GM04504 (cell line): ENCODE data around the gene DLX5.

ENCODE experiments used
- DNase-seq: peaks from one replicate; pipeline ENCODE4 v3.0.0-alpha.2; 2012; ENCODE audit warnings: low read depth

DLX5 gene

DNA sequence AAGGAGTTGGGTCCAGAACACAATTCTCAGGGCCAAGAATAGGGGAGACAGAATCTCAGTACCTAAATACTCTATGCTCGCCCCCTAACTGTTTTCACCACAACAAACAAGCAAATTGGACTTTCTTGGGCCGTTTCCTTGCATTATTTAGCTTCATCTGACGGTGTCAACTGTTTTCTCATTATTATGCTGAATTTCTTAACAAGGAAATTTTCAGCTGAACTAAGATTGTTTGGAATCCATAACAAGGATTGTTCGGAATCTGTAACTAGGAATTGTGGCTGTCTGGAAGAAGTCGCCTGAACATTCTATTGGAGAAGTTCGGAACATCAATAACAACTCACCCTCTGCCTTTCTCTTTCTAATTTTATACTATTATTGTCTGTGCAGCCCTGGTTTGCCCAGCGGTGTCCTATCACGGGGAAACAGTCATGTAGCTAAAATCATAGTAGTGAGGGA is 34.7 kb downstream of the DLX5 start:
- no peak for DNase-seq

DNA sequence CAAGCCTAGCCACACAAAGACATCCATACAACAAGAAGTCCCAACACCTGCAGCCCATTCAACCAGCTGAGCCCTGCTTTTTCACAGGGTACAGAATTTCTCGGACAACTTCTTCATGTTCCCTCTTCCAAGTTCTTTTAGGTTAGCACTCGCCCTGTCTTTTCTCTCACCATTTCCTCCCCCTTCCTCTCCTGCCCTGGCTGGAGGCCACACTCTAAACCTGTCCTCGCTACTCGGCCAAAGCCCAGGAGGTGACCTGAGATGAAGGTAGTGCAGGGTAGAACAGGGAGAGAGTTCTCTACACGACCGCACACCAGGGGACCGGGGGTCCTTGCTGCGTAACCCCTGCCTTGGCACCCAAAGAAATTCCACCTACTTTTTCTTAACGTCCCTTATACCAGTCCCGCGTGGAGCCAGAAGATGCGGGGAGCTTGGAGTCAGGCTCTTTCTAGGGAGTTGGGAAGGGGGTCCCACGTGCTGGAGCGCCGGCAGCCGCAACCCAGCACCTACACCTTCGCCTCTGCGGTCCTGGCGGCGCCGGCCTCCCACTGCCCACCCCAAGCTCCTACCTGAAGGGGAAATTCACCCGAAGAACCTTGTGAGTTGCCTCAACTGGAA is 35.3 kb downstream of the DLX5 start:
- DNase-seq = no peak

DNA sequence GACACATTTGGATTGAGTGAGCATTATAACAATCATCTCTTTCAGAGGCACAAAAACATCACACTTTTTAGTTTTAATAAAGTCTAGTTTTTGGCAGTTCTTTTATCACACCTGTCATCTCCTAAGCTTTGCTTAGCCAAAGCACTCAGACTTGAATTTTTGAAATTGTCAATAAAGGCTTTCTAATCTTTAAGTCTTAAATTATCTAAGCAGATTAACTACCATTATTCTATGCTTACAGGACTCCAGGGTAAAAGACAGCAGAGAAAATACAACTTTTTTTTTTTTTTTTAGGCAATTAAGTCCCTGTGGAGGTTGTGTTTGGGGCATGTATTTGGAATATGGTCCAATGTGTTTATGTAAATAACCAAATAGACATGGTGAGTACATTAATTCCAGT is 36.9 kb downstream of the DLX5 start:
- DNase-seq = no peak

DNA sequence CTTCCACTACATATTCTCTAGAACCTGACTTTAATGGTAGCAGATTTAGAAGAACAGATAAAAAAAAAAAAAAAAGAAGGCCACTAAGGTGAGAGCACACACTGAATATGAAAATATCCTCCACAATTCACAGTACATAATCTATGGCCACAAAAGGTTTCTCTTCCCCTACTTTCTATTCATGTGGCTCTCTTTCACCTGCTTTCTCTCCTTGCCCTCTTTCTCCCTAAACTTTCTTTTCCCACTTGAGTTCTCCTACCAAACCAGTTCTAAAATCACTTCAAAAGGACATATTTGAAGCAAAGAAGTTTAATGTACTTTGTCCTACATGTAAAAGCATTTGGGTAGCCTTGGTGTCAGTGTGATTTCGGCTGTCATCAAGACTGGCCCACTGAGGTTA is 37.7 kb downstream of the DLX5 start:
- no peak for DNase-seq

DNA sequence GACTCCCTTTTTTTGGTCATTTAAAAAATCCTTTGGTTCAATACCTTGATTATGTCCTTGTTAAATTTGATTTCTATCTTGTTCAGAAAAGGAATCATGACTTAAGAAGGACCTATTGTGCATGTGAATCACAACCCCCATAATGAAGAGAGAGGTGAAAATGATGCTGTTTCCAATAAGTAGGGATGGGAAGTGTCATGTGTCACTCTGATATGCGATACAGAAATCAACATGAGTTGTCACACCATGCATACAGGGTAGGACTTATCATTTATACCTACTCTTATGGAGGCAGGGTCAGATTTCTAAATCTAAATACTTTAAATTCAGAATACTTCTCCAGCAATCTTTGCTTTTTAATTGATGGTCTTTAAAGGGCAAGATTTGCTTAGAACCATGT is 38.6 kb downstream of the DLX5 start:
- no peak for DNase-seq

DNA sequence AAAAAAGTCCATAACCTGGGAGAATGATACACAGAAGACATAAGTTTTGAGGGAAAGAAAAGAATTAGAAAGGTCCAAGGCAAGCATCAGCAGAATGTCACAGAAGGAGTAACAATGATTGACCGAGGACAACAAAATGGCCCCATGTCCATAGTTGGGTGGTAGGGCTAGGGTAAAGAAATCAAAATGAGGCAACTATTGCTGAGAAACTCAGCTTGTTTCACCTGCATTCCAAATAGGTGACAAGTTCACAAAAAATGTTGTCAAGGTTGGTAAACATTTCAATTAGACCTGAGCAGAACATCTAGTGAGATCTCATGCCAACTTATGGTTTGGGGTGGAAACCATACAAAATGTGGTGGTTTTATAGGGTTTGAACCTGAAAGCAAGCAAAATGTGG is 42.0 kb downstream of the DLX5 start:
- no peak for DNase-seq

DNA sequence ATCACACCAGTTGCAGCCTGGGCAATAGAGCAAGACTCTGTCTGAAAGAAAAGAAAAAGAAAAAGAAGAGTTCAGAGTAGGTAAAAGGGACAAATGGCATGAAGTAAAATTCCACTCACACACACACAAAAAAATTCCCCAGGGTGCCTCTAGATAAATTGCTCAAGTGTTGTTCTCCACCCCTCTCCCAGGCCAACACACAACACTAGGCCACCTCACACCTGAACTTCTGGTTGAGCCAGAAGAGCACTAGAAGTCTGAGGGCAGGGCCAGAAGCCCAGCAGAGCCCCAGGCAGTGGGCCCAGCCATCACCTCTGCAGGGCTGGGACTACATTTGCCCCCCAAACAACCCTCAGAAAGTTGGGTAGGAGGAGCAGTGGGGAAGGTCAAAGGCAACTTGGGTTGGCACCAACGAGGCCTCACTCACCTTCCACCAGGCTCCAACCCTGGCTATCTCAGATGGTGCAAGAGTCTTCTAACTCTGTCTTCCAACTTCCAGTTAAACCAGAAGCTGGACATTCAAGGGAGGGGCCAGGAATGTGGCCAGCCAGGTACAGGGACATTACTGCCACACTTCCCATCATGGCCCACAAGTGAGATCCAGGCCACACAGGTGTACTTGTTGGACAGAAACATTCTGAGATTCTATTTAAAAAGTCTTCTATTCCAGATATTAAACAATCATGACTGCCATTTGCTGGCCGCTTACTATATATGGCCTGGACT is 44.9 kb downstream of the DLX5 start:
- no peak for DNase-seq

DNA sequence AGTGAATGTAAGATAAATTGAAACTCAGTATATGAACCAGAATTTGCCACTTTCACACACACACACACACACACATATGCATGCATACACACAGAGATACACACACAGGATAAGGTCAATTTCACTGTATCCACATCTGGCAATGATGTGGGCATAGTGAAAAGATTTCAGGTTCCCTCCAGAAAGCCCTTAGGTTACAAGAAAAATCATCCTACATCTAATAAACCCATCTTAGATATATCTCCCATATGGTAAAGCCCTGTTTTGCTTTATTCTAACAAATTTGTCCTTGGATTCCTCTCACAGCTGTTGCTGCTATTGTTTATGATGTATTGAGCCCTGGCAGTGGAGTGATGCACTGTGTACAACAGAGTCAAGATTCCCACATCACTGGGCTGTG is 47.2 kb downstream of the DLX5 start:
- DNase-seq = no peak

DNA sequence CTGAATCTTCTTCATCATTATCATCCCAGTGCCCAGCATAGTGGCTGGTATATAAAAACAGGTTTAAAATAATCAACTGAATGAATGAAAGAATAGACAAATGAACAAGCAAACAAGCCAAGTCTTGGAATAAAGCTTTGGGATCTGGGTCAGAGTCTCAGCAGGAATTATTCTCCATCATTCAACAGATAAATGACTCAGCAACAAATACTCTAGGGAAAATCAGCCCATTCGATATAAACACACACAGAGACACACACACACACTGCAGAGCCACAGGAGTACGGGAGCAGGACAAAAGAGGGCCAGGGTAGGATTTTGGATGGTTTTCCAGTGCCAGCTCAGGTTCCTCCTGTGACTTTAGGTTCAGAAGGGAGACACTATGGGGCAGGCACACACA is 48.5 kb downstream of the DLX5 start:
- DNase-seq = no peak

DNA sequence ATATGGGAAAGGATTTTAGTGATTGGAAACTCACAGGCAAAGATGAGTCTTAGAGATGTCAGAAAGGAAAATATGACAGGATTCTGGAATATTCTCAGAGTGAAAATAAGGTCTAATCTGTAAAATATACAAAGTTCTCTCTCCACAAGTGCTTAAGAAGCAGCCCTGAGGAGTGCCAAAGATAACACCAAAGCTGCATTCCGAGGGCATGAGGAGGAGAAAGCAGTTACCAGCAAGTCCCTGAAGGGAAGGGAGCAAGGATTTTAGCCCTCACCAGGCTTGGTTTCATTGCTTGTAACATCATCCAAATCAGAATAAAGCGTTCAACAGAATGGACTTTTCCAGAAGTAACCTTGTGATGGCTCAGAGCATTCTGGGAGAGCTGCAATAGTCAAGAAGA is 50.6 kb downstream of the DLX5 start:
- no peak for DNase-seq

DNA sequence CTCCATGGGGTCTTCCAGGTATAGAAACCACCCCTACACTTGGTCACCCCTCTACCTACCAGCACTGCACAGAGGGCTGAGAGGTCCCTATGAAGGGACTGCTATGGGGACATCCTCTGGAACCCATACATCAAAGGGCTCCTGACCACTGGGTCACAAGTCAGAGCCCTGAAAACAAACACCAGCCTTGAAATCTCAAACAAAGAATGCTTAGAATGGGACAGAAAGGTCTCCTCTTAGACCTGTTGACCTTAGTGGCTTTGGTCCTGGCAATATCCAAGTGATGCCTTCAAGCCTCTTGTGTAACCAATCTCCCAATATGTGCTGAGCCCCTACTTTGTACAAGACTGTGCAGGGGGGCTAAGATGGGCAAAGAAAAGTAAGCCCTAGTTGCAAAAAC is 53.9 kb downstream of the DLX5 start:
- DNase-seq = no peak
